Neuronal stem cell (in vitro differentiated cells): ENCODE results near the gene PLPP3.

Experiments used
- DNase-seq: peaks from one replicate; pipeline ENCODE4 v3.0.0-alpha.2; 2013; ENCODE audit warnings: low spot score
- H2AFZ ChIP-seq: one replicate; pipeline ENCODE4 v1.6.1; 2013; ENCODE audit warnings: mild to moderate bottlenecking, low read length, inconsistent platforms
- H2AK5ac ChIP-seq: 2 replicates; pipeline ENCODE4 v1.6.1; 2013; ENCODE audit warnings: low read depth, mild to moderate bottlenecking, inconsistent platforms, low read length, moderate library complexity, mixed read lengths
- H2BK120ac ChIP-seq: 2 replicates; pipeline ENCODE4 v1.6.1; 2013; ENCODE audit warnings: low read depth, mild to moderate bottlenecking, inconsistent platforms, low read length, moderate library complexity, mixed read lengths
- H2BK12ac ChIP-seq: one replicate; pipeline ENCODE4 v1.6.1; 2013; ENCODE audit warnings: low read length, inconsistent platforms
- H2BK15ac ChIP-seq: 2 replicates; pipeline ENCODE4 v1.6.1; 2013; ENCODE audit warnings: mild to moderate bottlenecking, low read length, inconsistent platforms, mixed read lengths
- H2BK5ac ChIP-seq: one replicate; pipeline ENCODE4 v1.6.1; 2013; ENCODE audit warnings: inconsistent platforms, mild to moderate bottlenecking, low read length, moderate library complexity
- H3K14ac ChIP-seq: one replicate; pipeline ENCODE4 v1.6.1; 2013; ENCODE audit warnings: low read length, inconsistent platforms
- H3K18ac ChIP-seq: 2 replicates; pipeline ENCODE4 v1.6.1; 2013; ENCODE audit warnings: low read length, inconsistent platforms
- H3K23ac ChIP-seq: 2 replicates; pipeline ENCODE4 v1.6.1; 2013; ENCODE audit warnings: low read depth, mild to moderate bottlenecking, mixed read lengths, low read length, inconsistent platforms; ENCODE audit not compliant: poor library complexity
- H3K27ac ChIP-seq: replicated peaks from 3 replicates; pipeline ENCODE4 v1.5.1; 2013; ENCODE audit warnings: low read length, inconsistent platforms
- H3K27me3 ChIP-seq, 3 experiments: 2 replicates each; pipeline ENCODE4 v1.6.1; 2013; ENCODE audit warnings: low read length in 3 of 3, mild to moderate bottlenecking in 2 of 3, inconsistent platforms in 1 of 3, low read depth in 1 of 3, mixed read lengths in 1 of 3, moderate library complexity in 1 of 3; ENCODE audit not compliant: control insufficient read depth in 3 of 3, insufficient read depth in 3 of 3
- H3K36me3 ChIP-seq, 2 donors: replicated peaks in 1 of 2; 2 replicates each; pipeline ENCODE4 v1.6.1; 2013; ENCODE audit warnings: low read length in 2 of 2; ENCODE audit not compliant: control insufficient read depth in 2 of 2, insufficient read depth in 2 of 2
- H3K4ac ChIP-seq: 2 replicates; pipeline ENCODE4 v1.6.1; 2013; ENCODE audit warnings: inconsistent platforms, mild to moderate bottlenecking, low read length, moderate library complexity
- H3K4me1 ChIP-seq, 2 donors: 1 replicate in 1 of 2; 2 replicates in 1 of 2; pipeline ENCODE4 v1.6.1; 2013; ENCODE audit warnings: low read length in 2 of 2, low read depth in 1 of 2; ENCODE audit not compliant: control insufficient read depth in 2 of 2, insufficient read depth in 1 of 2
- H3K4me2 ChIP-seq: one replicate; pipeline ENCODE4 v1.6.1; 2013; ENCODE audit warnings: mild to moderate bottlenecking, low read length, inconsistent platforms; ENCODE audit not compliant: insufficient read depth, poor library complexity, severe bottlenecking
- H3K4me3 ChIP-seq, 2 donors: 2 replicates each; pipeline ENCODE4 v1.5.1; 2013; ENCODE audit warnings: low read length in 2 of 2, mild to moderate bottlenecking in 2 of 2, inconsistent platforms in 1 of 2, moderate library complexity in 1 of 2
- H3K79me1 ChIP-seq: one replicate; pipeline ENCODE4 v1.6.1; 2013; ENCODE audit warnings: low read depth, mild to moderate bottlenecking, inconsistent platforms, low read length, moderate library complexity
- H3K9ac ChIP-seq: one replicate; pipeline ENCODE4 v1.6.1; 2013; ENCODE audit warnings: mild to moderate bottlenecking, low read depth, low read length, inconsistent platforms; ENCODE audit not compliant: poor library complexity
- H3K9me3 ChIP-seq, 2 donors: replicated peaks in 1 of 2; 2 replicates each; pipeline versions ENCODE3 to v1.6.1; 2013; ENCODE audit warnings: low read length in 2 of 2, mild to moderate bottlenecking in 2 of 2, inconsistent platforms in 1 of 2, low read depth in 1 of 2, mixed read lengths in 1 of 2, moderate library complexity in 1 of 2; ENCODE audit not compliant: control insufficient read depth in 2 of 2, insufficient read depth in 1 of 2
- H4K8ac ChIP-seq: one replicate; pipeline ENCODE4 v1.6.1; 2013; ENCODE audit warnings: low read depth, mild to moderate bottlenecking, inconsistent platforms, low read length, moderate library complexity
- H4K91ac ChIP-seq: one replicate; pipeline ENCODE4 v1.6.1; 2013; ENCODE audit warnings: low read length, low read depth, mild to moderate bottlenecking, inconsistent platforms; ENCODE audit not compliant: poor library complexity
- WGBS, 2 donors: extraction: QIAGEN DNeasy Blood & Tissue Kit; methylation state at CpG; one replicate each; pipeline ENCODE4 v1.1.7; 2013; ENCODE audit warnings: missing lambda C conversion rate in 2 of 2, mixed read lengths in 1 of 2; ENCODE audit not compliant: insufficient read length in 2 of 2, insufficient replicate concordance in 1 of 2; ENCODE audit errors: extremely low coverage in 2 of 2; 5-methylcytosine and 5-hydroxymethylcytosine counted together

The PLPP3 gene

DNA sequence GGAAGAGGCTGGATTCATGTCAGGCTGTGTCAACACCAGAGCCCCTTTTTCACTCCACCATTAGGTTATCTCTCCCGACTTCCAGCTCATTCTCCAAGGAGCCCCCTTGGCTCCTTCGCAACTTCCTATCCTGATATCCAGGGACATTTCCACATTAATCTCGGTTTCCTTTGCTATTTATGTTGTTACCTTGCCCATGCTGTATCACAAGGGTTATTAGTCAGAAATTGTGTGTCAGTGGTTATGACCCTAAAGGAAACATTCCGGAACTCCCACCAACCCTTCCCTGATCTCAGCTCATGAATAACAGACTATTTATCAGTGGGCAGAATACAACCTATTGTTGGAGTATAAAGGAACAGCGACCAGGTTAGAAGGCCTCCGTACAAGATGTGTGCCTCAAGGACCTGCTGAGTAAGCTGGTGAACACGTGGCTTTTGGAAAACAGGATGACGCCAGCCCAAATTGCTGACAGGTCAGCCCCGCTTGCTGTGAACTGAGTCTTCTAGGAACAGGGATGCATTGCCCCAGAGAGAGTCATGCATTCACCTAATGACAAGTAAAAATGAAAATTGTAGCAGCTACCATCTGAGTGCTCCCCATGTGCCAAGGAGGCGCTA, 121.5 kb downstream of the PLPP3 start:
- H3K27me3 ChIP-seq: no peaks in the 10 kb centered on the region
- no peak overlapping the region for H3K27ac ChIP-seq
- H4K91ac ChIP-seq: no peak overlapping the region
- no peak overlapping the region for H3K4me3 ChIP-seq
- H2AFZ ChIP-seq: no peak overlapping the region
- WGBS, 2 donors: no CpG with 5 or more reads among the region's 10 CpGs
- no peaks in the 10 kb centered on the region for H3K9me3 ChIP-seq
- H2BK15ac ChIP-seq: no peak overlapping the region
- H3K36me3 ChIP-seq: no peaks in the 10 kb centered on the region
- H4K8ac ChIP-seq: no peak overlapping the region
- H3K4me1 ChIP-seq: peaks cover 2 to 11% of the 10 kb centered on the region in 2 donors
- H3K9ac ChIP-seq: no peak overlapping the region
- no peak overlapping the region for H2AK5ac ChIP-seq
- H3K79me1 ChIP-seq: no peaks in the 10 kb centered on the region
- no peak overlapping the region for H3K4ac ChIP-seq
- no peak overlapping the region for H3K18ac ChIP-seq
- H3K14ac ChIP-seq: no peak overlapping the region
- no peak overlapping the region for H2BK5ac ChIP-seq
- no peak overlapping the region for H2BK12ac ChIP-seq
- no peak for DNase-seq
- H2BK120ac ChIP-seq: no peak overlapping the region
- H3K4me2 ChIP-seq: no peak overlapping the region
- H3K23ac ChIP-seq: no peak overlapping the region

DNA sequence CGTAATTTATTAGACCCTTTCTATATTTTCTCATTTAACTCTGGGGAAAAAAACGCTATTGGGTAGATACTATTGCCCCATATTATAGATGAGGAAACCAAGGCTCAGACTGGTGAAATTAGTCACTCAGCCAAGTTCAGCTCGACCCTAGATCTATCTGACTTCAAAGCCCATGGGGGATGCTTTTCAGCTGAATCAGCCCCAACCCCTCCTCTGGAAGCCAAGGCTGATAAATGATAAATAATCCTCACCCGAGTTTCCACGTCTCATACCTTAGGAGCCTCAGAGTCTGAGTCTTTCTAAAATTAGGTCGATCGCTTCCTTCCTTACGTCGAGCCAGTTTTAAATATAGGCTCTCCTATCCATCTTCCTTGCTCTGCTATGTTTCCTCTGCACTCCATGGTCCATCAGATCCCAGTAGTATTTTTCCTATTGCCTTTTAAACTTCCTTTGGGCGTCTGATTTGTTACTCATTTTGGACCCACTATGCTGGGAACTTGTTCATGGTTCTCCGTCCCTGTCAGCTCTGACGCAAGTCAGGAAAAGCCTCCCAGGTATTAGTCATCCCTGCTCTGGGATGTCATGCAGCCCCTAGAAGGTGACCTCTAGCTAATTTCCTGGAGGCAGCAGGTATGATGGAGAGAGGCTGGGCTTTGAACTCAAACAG, 122.8 kb downstream of the PLPP3 start:
- H2AFZ ChIP-seq: no peak overlapping the region
- H3K36me3 ChIP-seq: no peaks in the 10 kb centered on the region
- peaks cover 3 to 11% of the 10 kb centered on the region in 2 donors for H3K4me1 ChIP-seq
- H3K4ac ChIP-seq: no peak overlapping the region
- no CpG with 5 or more reads among the region's 12 CpGs for WGBS, 2 donors
- H3K4me3 ChIP-seq: no peak overlapping the region
- H3K79me1 ChIP-seq: no peaks in the 10 kb centered on the region
- no peak overlapping the region for H4K91ac ChIP-seq
- no peak overlapping the region for H3K27ac ChIP-seq
- H3K14ac ChIP-seq: no peak overlapping the region
- H3K27me3 ChIP-seq: no peaks in the 10 kb centered on the region
- H3K18ac ChIP-seq: no peak overlapping the region
- H3K4me2 ChIP-seq: no peak overlapping the region
- no peak overlapping the region for H2BK12ac ChIP-seq
- no peak overlapping the region for H4K8ac ChIP-seq
- H3K9ac ChIP-seq: no peak overlapping the region
- no peak overlapping the region for H3K23ac ChIP-seq
- no peak overlapping the region for H2BK15ac ChIP-seq
- H2AK5ac ChIP-seq: no peak overlapping the region
- H2BK120ac ChIP-seq: no peak overlapping the region
- DNase-seq: no peak
- H3K9me3 ChIP-seq: no peaks in the 10 kb centered on the region
- no peak overlapping the region for H2BK5ac ChIP-seq

DNA sequence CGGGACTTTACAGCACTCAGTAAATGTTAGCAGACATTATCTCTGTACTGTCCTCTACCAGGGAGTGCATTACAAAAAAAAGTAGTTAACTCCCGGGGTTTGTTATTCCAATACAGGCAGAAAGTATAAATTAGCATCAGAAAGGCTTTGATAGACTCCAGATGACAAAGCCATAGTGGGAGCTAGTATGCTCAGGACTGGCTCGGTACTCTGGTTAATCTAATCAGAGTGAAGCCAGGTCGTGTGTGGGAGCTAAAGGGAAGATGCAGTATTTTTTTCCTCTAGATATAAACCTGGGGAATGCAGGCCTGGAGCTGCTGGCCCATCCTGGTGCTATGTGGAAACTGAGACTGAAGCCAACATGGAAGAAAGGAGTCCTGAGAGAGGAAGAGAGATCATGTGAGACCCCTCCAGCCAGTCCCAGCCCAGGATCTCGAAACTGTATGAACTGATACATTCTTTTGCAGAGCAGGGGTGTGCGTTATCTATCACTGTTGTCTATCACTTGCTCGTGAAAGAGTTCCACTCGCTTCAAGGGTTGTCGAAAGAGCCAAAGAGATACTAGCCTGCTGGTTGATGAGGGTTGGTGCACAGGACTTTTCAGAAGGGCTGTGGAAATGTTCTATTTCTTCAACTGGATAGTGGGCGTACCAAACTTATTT, 125.8 kb downstream of the PLPP3 start:
- H4K91ac ChIP-seq: no peak overlapping the region
- no peaks in the 10 kb centered on the region for H3K9me3 ChIP-seq
- no peak overlapping the region for H2AK5ac ChIP-seq
- H2BK5ac ChIP-seq: no peak overlapping the region
- H2BK15ac ChIP-seq: no peak overlapping the region
- DNase-seq: no peak
- no peak overlapping the region for H3K14ac ChIP-seq
- H3K18ac ChIP-seq: no peak overlapping the region
- H3K4me2 ChIP-seq: no peak overlapping the region
- no peak overlapping the region for H2BK12ac ChIP-seq
- H3K79me1 ChIP-seq: no peaks in the 10 kb centered on the region
- H2BK120ac ChIP-seq: no peak overlapping the region
- H3K4ac ChIP-seq: no peak overlapping the region
- H3K4me3 ChIP-seq: no peak overlapping the region
- no peaks in the 10 kb centered on the region for H3K27me3 ChIP-seq
- H3K27ac ChIP-seq: no peak overlapping the region
- no peak overlapping the region for H4K8ac ChIP-seq
- no CpG with 5 or more reads among the region's 10 CpGs for WGBS, 2 donors
- H3K9ac ChIP-seq: no peak overlapping the region
- peak overlapping the region; percentile 76 for H2AFZ ChIP-seq
- peaks cover 3 to 15% of the 10 kb centered on the region in 2 donors for H3K4me1 ChIP-seq
- H3K23ac ChIP-seq: no peak overlapping the region
- H3K36me3 ChIP-seq: no peaks in the 10 kb centered on the region

DNA sequence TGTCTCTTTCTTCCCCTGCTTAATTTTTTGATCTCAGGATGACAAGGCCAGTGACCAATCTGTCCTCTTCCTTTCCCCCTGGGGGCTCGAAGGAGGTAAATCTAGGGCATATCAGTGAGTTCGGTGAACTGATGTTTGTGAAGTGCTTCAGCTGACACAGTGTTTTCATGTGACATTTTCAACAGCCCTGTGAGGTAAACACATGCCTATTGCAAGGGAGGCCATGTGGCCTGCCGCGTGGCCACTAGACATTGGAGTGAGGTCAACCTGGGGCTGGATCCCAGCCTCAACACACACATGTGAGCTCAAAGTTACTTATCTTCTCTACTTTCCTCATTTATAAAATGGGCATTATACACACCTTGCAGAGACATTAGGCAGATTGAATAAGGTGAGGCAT, 126.3 kb downstream of the PLPP3 start:
- Histone ChIP-seq H2AFZ (peak overlapping the region; percentile 76), H2BK5ac (no peak overlapping the region), H3K9ac (no peak overlapping the region), H2AK5ac (no peak overlapping the region), H2BK15ac (no peak overlapping the region), H2BK12ac (no peak overlapping the region), H4K8ac (no peak overlapping the region), H3K18ac (no peak overlapping the region), H3K14ac (no peak overlapping the region), H4K91ac (no peak overlapping the region), H3K27ac (no peak overlapping the region), H3K23ac (no peak overlapping the region), H3K36me3 (no peaks in the 10 kb centered on the region), H3K4me2 (no peak overlapping the region), H3K9me3 (no peaks in the 10 kb centered on the region), H3K4me1 (peaks cover 3 to 14% of the 10 kb centered on the region in 2 donors), H3K4me3 (peak overlapping the region in 1 of 2 donors; percentile 29), H3K27me3 (no peaks in the 10 kb centered on the region), H2BK120ac (no peak overlapping the region), H3K4ac (no peak overlapping the region), H3K79me1 (no peaks in the 10 kb centered on the region)
- no CpG with 5 or more reads among the region's 4 CpGs for WGBS, 2 donors
- DNase-seq: no peak
